Cardiac fibroblast (primary cell): ENCODE results near the gene COL27A1.

Experiments
- DNase-seq, 2 donors: peaks; one replicate each; pipeline versions ENCODE4 v3.0.0 to v3.0.0-alpha.2; 2010; ENCODE audit warnings: low read depth in 2 of 2
- H3K4me3 ChIP-seq, 2 donors: replicated peaks in 1 of 2; 1 replicate in 1 of 2; 2 replicates in 1 of 2; pipeline ENCODE4 v1.5.1; 2011; ENCODE audit warnings: low read depth in 2 of 2, low read length in 2 of 2, mild to moderate bottlenecking in 2 of 2, moderate library complexity in 1 of 2
- CTCF ChIP-seq: IDR thresholded peaks from one replicate; pipeline ENCODE4 v1.5.1; 2011; ENCODE audit warnings: low read depth, mild to moderate bottlenecking, low read length, inconsistent platforms

Gene COL27A1

DNA sequence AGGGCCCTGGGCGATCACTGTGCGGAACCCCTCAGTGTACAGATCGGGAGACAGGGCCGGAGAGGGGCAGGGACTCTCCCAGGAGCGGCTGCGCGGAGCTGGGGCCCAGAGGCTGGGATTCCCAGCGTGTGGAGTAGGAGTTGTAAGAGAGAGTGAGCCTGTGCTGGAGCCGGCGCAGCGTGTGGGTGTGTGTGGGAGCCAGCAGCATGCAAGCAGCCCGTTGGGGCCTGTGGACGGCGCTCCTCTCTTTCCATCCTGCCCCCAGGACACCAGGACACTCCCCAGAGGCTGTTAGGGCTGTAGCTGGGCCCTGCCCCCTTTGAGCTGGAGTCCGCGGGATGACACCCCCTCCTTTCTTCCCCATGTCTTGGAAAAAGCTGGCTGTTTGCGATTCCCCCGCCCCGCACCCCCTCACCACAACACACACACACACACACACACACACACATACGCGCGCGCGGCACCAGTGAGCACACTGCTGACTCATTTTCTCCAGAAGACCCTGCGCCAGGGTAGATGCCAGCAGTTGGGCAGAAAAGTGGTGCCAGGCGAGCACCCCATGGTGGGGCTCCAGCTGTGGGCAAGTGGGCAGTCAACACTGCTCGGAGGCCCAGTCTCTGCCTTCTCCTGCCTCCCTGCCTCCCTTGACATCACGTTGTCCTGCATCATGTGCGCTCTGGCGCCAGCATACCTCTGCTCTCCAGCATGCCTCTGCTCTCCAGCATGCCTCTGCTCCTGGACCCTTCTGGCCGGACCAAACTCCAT is 1.5 kb downstream of the COL27A1 start:
- peak overlapping the region; percentile 64 to 66 for H3K4me3 ChIP-seq
- peak; percentile 69 to 85 for DNase-seq
- TF ChIP-seq CTCF = no peak

DNA sequence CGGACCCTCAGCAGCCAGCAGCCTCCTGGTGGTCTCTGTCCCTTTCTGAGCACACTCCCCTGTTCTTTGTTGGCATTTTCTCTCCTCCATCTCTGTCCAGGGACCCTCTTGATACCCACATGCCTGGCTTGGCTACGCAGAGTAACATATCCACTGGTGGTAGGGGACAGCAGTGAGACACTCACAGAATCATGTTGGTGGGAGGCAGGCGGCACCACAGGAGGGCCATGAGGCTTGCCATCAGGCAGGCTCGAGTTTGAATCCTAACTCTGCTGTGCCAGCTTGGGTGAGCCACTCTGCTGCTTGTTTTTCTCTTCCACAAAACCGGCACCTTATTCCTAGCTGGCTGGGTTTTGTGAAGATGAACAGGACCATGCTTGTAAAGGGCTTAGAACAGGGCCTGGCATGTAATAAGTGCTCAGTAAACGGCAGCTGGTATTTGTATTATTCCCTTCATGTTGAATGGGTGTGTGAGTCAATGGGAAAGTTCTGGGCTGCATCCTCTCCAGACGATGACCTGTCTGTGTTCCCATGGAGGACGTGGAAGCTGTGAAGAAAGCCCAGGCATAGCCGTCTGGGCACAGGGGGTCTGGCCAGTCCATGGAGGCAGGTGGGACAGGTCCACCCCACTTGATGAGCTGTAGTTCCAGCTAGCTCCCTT is 2.3 kb downstream of the COL27A1 start:
- no peak for TF ChIP-seq CTCF
- no peak overlapping the region for H3K4me3 ChIP-seq
- peak in 1 of 2 donors; percentile 80 for DNase-seq

DNA sequence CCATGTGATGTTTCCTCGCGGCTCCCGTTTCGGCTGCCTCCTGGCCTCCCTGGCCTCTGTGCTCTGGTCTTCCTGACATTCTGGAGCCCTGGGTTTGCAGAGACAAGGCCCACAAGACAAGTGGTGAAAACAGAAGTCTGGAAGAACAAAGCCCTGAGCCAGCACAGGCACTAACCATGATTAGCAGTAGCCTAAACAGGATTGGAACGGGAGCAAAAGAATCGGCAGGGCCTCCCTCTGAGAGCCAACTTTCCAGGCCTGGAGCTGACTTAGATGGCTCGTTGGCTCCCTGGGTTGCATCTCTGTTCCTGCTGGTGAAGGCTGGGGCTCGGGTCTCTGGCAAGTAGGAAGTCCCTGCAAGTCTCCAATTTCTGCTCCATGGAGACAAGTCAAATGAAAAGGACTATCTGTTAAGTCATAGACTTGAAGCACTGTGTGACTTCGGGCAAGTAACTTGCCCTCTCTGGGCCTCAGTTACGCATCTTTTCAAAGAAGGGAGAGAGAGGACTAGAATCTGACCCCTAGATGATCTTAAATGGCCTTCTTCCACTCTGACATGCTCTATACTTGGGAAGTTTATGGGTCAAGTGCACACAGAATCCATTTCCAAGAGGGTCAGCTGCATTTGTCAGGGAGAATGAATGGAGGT is 3.3 kb downstream of the COL27A1 start:
- no peak for TF ChIP-seq CTCF
- no peak for DNase-seq
- no peak overlapping the region for H3K4me3 ChIP-seq

DNA sequence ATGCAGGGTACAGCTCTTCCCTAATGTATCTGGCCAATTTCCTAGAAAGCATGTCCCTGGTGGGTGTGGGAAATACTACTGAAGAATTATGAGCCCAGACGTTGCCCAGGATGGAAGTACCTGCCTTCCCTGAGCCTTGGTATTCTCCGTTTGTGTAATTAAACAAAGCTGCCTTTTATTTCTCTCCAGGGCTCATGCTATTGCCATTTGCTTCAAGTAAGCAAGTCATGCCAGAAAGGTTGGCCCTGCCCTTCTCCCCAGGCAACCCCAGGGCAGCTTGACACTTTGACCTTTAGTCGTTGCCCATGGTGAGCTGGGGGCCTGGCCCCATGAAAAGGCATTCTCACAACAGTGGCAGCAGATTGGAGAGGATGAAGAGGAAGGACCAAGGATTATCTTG is 4.4 kb downstream of the COL27A1 start:
- TF ChIP-seq CTCF = no peak
- H3K4me3 ChIP-seq = no peak overlapping the region
- no peak for DNase-seq

DNA sequence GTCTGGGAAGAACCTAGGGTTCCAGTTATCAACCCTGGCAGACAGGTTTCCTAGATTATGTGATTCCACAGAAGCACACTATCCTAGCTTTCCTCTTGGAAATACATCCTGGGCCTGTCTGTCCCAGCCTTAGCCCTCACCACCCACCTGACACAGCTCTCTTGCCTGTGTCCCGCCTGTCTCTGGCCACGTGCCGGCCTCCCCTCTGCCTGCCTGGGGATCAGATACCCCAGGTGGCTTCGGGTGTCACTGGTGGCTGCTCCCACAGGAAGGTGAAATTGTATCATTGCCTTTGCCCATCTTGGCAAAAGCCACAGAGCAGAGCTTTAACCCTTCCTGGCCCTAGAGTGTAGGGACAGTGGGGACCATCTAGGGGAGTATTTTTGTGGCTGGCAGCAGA is 6.2 kb downstream of the COL27A1 start:
- TF ChIP-seq CTCF = no peak
- no peak for DNase-seq
- no peak overlapping the region for H3K4me3 ChIP-seq

DNA sequence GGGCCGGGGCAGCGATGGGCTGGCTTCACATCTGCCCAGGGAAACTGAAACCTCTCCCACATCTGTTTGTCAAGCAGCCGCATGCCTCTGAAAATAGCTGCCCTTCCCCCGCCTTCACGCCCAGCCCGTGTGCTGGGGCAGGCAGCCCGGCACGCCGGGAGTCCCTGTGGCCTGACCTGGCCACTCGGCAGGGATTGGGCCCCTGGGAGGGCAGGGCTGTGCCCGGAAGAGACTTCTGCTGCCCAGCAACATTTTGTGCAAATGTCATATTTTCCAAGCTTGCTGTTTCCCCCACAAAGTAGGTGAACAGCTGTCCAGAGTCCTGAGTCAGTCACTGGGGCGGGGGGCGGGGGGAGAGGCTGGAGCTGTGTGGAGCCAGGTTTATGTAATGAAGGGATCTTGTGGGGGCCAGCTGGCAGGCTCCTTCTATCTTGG is 8.2 kb downstream of the COL27A1 start:
- TF ChIP-seq CTCF = no peak
- peak; percentile 51 to 68 for DNase-seq
- no peak overlapping the region for H3K4me3 ChIP-seq
